Measurements from ENCODE around the gene LIPF. TPM values are rescaled to one million over a fixed set of nuclear protein-coding genes. Genes with fewer than 3 reads are reported as not detected.

Gene LIPF
- total RNA-seq, 1 experiment from 2014 or later: not detected

GRCh38 chr10:88647061-88647615 lies 17.1 kb upstream of the LIPF start:
- Histone ChIP-seq H3K23me2 (ENCODE audit: insufficient read length, low read depth, low read length, poor library complexity, severe bottlenecking) (no peaks in the 10 kb centered on the region), H3T11ph (ENCODE audit: low read length) (no peak overlapping the region), H3K79me2 (ENCODE audit: insufficient read depth, low read length) (no peaks in the 10 kb centered on the region), H4K20me1 (ENCODE audit: control insufficient read depth, insufficient read depth, insufficient read length) (no peaks in the 10 kb centered on the region), H4K5ac (ENCODE audit: insufficient read length, low read depth, low read length) (no peak overlapping the region), H4K8ac (replicated peaks; ENCODE audit: insufficient read length, low read depth, low read length) (no peak overlapping the region), H3K9ac (ENCODE audit: extremely low read depth, insufficient read length, low read length) (no peak overlapping the region), H3K4me1 (ENCODE audit: insufficient read depth, low read length) (no peaks in the 10 kb centered on the region), H3K56ac (ENCODE audit: insufficient read length, low read depth, low read length) (no peak overlapping the region), H3K14ac (ENCODE audit: insufficient read depth, low read length) (no peak overlapping the region), H3K18ac (ENCODE audit: insufficient read length, low read depth, low read length) (no peak overlapping the region), H4K91ac (ENCODE audit: insufficient read length, low read depth, low read length) (no peak overlapping the region), H3K9me3 (ENCODE audit: control insufficient read depth, low read depth, low read length) (no peaks in the 10 kb centered on the region), H3K4ac (ENCODE audit: low read depth, low read length) (no peak overlapping the region), H2BK120ac (ENCODE audit: low read depth, low read length, poor library complexity, severe bottlenecking) (no peak overlapping the region), H2AK5ac (ENCODE audit: insufficient read length, low read length) (no peak overlapping the region), H3K23ac (ENCODE audit: insufficient read length, low read depth, low read length) (no peak overlapping the region), H2BK15ac (ENCODE audit: low read depth, low read length) (no peak overlapping the region), H3K27me3 (ENCODE audit: insufficient read depth, low read length) (no peaks in the 10 kb centered on the region), H2BK20ac (ENCODE audit: low read depth, low read length, poor library complexity, severe bottlenecking) (no peak overlapping the region), H2BK5ac (ENCODE audit: insufficient read length, low read length) (no peak overlapping the region), H2AFZ (ENCODE audit: low read length) (no peak overlapping the region), H3K4me2 (ENCODE audit: insufficient read depth, insufficient read length, low read length) (no peak overlapping the region), H3K79me1 (ENCODE audit: insufficient read depth, low read depth, low read length, poor library complexity, severe bottlenecking) (no peaks in the 10 kb centered on the region), H2BK12ac (ENCODE audit: insufficient read length, low read depth, low read length) (no peak overlapping the region), H3K27ac (ENCODE audit: insufficient read length, low read depth, low read length) (no peak overlapping the region)
- no peaks in the 10 kb centered on the region for H3K36me3 Mint-ChIP-seq (ENCODE audit: insufficient read depth in 1 of 3, low read depth in 3 of 3)
- H3K27ac Mint-ChIP-seq: no peak overlapping the region
- TF ChIP-seq, protein P1, sequence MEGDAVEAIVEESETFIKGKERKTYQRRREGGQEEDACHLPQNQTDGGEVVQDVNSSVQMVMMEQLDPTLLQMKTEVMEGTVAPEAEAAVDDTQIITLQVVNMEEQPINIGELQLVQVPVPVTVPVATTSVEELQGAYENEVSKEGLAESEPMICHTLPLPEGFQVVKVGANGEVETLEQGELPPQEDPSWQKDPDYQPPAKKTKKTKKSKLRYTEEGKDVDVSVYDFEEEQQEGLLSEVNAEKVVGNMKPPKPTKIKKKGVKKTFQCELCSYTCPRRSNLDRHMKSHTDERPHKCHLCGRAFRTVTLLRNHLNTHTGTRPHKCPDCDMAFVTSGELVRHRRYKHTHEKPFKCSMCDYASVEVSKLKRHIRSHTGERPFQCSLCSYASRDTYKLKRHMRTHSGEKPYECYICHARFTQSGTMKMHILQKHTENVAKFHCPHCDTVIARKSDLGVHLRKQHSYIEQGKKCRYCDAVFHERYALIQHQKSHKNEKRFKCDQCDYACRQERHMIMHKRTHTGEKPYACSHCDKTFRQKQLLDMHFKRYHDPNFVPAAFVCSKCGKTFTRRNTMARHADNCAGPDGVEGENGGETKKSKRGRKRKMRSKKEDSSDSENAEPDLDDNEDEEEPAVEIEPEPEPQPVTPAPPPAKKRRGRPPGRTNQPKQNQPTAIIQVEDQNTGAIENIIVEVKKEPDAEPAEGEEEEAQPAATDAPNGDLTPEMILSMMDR (conservative IDR thresholded peaks at IDR 0.05): no peak
- H3K27me3 Mint-ChIP-seq (ENCODE audit: low read depth): peaks cover 5% of the 10 kb centered on the region; the same call in 1 of the 2 replicates
- no CpG with 5 or more reads among the region's 2 CpGs for WGBS (ENCODE audit: extremely low coverage, insufficient read length, low lambda C conversion rate)
- no peaks in the 10 kb centered on the region for H3K4me1 Mint-ChIP-seq
- DNase-seq: no peak
- H3K4me3 Mint-ChIP-seq: no peak overlapping the region
- H3K9me3 Mint-ChIP-seq: no peaks in the 10 kb centered on the region
